ENCODE data around the gene WFDC10A.

Gene WFDC10A

DNA sequence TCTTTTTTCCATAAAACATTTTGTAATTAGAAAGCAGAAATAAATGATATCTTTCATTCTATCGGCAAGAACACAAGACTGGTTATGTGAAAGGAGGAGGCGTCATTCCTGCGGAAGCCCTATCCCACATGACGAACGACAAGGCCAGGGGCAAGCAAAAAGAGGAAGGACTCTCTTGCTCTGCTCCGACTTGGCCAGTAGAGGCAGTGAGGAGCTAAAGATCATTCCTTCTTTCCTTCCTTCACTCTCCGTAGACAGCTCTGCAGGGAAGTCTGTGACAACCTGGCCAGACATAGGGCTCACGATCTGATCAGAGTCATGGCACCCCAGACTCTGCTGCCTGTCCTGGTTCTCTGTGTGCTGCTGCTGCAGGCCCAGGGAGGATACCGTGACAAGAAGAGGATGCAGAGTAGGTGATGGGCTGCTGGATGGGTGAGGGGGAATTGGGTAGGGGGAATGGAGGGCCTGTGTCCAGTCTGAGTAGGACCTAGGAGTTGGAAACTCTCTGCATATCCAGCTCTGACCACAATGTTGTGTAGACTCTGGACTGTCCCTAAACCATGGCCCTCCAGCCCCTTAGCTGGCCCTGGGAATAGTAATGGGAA, at the start of gene WFDC10A:
WFDC10A (plus strand) TSS at position 244 of the 605 bp plus-strand sequence; CDS start at position 319, 75 bp downstream.
- TF ChIP-seq GATA3 (IDR thresholded peaks at IDR 0.05; ENCODE audit: low read depth, low read length) = no peak
- TF ChIP-seq GATA2 (IDR thresholded peaks at IDR 0.05; ENCODE audit: low read depth, low read length) = no peak

DNA sequence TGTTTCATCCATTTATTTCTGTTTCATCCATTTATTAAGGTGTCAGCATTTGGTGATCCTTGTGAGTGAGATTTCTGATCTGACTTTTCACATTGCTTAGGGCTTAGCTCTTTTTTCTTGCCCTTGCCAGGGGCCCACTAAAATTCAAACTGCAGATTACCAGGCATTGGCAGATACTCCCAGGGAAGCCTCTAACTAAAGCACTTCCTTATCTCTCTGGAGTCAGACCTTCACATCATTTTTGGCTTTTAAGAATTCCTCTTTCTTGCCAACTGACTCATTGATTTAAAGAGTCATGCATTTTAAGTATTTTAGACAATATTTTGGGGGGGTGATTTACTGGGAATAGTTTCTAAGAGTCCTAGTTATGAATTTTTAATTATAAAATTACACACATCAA, 47.8 kb upstream of the WFDC10A start:
- no peak for TF ChIP-seq GATA2 (IDR thresholded peaks at IDR 0.05; ENCODE audit: low read depth, low read length)
- no peak for TF ChIP-seq GATA3 (IDR thresholded peaks at IDR 0.05; ENCODE audit: low read depth, low read length)

DNA sequence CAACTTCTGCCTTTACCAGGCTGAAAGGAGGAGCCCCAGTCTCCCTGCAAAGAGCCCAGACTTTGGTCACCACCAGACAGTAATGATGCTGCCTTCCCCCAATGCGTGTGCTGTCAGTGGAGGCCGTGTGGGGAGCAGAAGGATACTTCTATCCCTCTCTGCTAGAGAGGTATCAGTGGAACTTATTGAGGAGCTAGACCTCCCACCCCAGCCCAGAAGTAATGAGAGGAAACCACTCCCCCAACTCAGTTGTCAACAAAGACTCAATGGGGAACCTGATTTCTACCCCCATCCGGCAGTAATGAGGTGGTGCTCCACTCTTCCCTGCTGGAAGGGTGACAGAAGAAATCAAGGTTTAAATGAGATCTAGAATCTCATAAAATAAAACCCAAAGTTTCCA, 46.0 kb upstream of the WFDC10A start:
- TF ChIP-seq GATA2 (IDR thresholded peaks at IDR 0.05; ENCODE audit: low read depth, low read length) = no peak
- no peak for TF ChIP-seq GATA3 (IDR thresholded peaks at IDR 0.05; ENCODE audit: low read depth, low read length)

DNA sequence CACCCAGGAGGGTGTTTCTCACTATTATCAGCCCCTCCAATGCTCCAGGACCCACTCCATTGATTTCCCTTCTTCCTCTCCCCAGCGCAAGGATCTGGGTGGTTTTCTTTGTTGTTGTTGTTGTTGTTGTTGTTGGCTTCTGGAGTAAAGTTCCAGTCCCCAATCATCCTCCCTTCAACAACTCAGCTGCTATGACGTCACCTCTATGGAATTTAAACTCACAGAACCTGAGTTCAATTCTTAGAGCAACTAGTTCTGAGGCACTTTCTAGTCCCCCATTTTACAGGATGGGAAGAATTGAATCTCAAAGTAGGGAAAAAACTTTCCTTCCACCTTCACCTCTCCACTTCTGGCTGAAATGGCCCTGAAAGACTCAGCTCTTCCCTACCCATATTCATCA, 40.7 kb upstream of the WFDC10A start:
- no peak for TF ChIP-seq GATA2 (IDR thresholded peaks at IDR 0.05; ENCODE audit: low read depth, low read length)
- TF ChIP-seq GATA3 (IDR thresholded peaks at IDR 0.05; ENCODE audit: low read depth, low read length) = no peak

DNA sequence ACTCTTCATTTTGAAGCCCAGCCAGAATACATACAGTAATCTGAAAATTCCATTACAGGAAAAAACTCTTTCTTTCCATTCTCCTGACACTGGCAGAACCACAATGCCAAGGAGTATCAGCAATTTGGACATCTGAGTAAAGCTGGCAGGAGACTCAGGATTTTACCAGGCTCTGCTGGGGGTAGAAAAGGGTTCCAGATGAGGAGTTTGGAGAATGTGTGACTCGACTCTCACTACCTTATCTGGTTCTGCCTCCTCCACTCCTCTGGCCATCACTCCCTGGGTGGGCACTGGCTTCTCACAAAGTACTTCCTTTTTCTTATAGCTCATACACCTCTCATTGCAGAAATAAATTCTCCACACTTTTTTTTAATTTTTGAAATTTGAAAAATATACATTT, 39.8 kb upstream of the WFDC10A start:
- no peak for TF ChIP-seq GATA2 (IDR thresholded peaks at IDR 0.05; ENCODE audit: low read depth, low read length)
- TF ChIP-seq GATA3 (IDR thresholded peaks at IDR 0.05; ENCODE audit: low read depth, low read length) = no peak

DNA sequence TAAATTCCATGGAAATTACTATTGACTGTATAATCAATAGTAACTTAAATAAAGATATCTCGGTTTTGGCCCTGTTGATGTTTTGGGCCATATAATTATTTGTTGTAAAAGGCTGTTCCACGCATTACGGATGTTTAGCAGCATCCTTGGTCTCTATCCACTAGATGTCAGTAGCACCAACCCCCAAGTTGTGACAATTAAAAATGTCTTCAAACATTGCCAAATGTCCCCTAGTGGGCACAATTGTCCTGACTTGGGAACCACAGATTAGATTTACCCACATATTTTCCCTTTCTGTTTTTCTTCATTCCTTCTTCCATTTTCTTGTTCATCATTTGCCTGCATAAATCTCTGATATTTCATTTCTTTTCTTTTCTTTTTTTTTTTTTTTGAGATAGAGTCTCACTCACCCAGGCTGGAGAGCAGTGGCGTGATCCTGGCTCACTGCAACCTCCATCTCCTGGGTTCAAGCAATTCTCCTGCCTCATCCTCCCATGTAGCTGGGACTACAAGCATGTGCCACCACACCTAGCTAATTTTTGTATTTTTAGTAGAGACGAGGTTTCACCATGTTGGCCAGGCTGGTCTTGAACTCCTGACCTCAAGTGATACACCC, 36.9 kb upstream of the WFDC10A start:
- no peak for TF ChIP-seq GATA3 (IDR thresholded peaks at IDR 0.05; ENCODE audit: low read depth, low read length)
- no peak for TF ChIP-seq GATA2 (IDR thresholded peaks at IDR 0.05; ENCODE audit: low read depth, low read length)

DNA sequence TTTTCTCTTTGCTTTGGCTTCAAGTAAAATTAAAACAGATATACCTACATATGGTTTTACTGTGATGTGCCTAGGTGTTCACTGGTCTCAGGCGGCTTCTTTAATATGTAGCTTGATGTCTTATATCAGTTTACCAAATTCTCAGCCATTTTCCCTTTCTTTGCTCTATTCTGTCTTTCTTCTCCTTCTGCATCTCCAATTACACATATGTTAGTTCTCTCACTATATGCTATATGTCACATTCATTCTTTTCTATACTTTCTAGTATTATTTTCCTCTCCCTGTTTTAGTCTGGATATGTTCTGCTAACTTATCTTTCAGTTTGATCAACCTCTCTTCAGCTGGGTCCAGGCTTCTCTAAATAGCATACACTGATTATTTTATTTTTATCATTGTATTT, 36.0 kb upstream of the WFDC10A start:
- TF ChIP-seq GATA2 (IDR thresholded peaks at IDR 0.05; ENCODE audit: low read depth, low read length) (no peak), GATA3 (IDR thresholded peaks at IDR 0.05; ENCODE audit: low read depth, low read length) (no peak)

DNA sequence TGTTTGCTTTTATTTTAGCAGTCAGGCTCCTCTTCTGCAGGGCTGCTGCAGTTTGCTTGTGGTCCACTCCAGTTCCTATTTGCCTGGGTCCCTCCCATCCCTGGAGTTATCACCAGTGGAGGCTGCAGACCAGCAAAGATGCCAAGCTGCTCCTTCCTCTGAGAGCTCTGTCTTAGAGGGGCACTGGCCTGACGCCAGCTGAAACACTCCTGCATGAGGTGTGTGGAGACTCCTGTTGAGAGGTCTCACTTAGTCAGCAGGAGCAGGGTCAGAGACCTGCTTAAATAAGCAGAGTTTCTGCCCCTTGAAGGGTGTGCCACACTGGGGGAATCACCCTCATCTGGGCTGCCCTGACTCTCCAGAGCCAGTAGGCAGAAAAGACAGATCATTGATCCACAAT, 34.3 kb upstream of the WFDC10A start:
- no peak for TF ChIP-seq GATA3 (IDR thresholded peaks at IDR 0.05; ENCODE audit: low read depth, low read length)
- no peak for TF ChIP-seq GATA2 (IDR thresholded peaks at IDR 0.05; ENCODE audit: low read depth, low read length)

DNA sequence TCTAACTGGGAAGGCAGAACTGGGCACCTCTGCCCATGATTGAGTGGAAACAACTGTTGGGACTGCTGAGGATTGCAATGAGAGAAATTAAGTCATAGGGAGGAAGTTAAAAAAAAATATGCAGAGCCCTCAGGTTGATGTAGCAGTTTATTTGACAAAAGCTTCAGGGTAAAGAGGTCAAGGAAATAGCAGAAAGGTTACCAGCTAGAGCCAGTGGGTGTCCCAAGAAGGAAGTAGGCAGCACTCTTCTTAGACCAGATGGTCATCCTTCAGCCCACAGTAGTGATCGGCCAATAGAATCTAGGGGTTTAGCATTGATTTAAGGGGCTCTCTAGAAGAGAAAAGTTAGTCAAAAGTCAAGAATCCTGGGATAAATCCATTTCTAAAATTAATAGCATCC, 21.7 kb upstream of the WFDC10A start:
- TF ChIP-seq GATA3 (IDR thresholded peaks at IDR 0.05; ENCODE audit: low read depth, low read length) (no peak), GATA2 (IDR thresholded peaks at IDR 0.05; ENCODE audit: low read depth, low read length) (no peak)

DNA sequence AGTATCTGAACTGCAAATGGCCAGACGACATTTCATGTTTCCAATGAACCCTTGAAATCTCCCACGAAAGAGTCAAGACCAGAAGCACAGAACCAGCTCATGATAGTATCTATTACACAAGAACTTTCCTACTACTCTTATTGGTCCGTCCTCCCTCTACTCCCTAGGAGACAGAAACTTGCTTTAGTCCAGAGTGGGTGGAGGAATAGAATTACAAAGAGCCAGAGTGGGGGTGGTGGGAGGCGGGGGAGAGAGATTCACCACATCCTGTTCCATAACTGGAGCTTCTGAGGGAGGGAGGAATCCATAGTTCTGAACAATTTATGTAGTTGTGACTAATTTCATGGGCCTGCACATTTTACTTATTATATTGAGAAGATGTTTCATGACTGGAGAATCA, 18.5 kb upstream of the WFDC10A start:
- no peak for TF ChIP-seq GATA2 (IDR thresholded peaks at IDR 0.05; ENCODE audit: low read depth, low read length)
- no peak for TF ChIP-seq GATA3 (IDR thresholded peaks at IDR 0.05; ENCODE audit: low read depth, low read length)

DNA sequence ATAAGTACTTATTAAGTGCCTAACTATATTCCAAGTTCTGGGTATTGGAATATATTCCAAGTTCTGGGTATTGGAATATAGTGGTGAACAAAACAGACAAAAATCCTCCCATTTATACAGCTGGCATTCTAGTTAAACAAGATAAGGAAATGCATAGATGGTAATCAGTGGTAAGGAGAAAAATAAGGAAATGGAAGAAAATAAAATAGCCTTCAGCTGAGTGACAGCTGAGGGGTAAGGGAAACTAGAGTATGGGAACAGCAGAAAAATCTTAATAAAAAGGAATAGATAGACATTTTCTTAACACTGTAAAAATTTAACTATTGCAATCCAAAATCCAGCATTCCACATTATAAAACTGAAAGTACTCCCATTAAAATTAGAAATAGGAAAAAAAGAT, 17.2 kb upstream of the WFDC10A start:
- no peak for TF ChIP-seq GATA3 (IDR thresholded peaks at IDR 0.05; ENCODE audit: low read depth, low read length)
- no peak for TF ChIP-seq GATA2 (IDR thresholded peaks at IDR 0.05; ENCODE audit: low read depth, low read length)

DNA sequence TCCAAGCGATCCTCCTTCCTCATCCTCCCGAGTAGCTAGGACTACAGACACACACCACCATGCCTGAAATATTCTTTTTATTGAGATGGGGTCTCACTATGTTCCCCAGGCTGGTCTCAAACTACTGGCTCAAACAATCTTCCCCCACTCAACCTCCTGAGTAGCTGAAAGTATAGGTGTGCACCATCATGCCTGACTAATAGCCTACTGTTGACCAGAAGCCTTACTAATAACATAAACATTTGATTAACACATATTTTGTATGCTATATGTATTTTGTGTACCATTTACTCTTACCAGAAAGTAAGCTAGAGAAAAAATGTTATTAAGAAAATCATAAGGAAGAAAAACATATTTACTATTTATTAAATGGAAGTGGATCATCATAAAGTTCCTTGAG, 11.9 kb upstream of the WFDC10A start:
- TF ChIP-seq GATA2 (IDR thresholded peaks at IDR 0.05; ENCODE audit: low read depth, low read length) = no peak
- no peak for TF ChIP-seq GATA3 (IDR thresholded peaks at IDR 0.05; ENCODE audit: low read depth, low read length)

DNA sequence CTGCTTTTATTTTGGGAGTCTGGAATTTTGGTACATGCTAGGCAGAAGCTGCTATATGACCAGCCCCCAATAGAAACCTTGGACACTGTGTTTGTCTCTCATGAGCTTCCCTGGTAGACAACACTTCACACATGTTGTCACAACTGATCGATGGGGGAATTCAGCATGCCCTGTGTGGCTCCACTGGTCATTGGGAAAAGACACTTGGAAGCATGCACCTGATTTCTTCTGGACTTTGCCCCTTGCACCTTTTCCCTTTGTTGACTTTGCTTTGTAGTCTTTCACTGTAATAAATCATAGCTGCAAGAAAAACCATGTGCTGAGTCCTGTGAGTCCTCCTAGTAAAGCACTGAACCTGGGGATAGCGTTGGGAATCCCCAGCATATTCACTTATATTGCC, 7.9 kb upstream of the WFDC10A start:
- TF ChIP-seq GATA2 (IDR thresholded peaks at IDR 0.05; ENCODE audit: low read depth, low read length) (no peak), GATA3 (IDR thresholded peaks at IDR 0.05; ENCODE audit: low read depth, low read length) (no peak)

DNA sequence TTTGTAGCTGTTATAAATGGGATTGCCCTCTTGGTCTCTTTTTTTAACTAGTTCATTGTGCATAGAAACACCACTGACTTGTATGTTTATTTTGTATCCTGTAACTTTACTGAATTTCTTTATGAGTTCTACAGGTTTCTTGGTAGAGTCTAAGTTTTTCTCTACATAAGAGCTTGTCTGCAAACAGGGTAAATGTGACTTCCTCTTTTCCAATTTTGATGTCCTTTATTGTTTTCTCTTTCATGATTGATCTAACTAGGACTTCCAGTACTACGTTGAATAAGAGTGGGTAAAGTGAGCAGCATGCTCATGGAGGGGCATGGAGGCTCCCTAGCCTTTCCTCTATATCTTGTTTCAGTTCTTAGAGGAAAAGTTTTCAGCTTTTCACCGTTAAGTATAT, 3.0 kb upstream of the WFDC10A start:
- TF ChIP-seq GATA3 (IDR thresholded peaks at IDR 0.05; ENCODE audit: low read depth, low read length) = no peak
- no peak for TF ChIP-seq GATA2 (IDR thresholded peaks at IDR 0.05; ENCODE audit: low read depth, low read length)

DNA sequence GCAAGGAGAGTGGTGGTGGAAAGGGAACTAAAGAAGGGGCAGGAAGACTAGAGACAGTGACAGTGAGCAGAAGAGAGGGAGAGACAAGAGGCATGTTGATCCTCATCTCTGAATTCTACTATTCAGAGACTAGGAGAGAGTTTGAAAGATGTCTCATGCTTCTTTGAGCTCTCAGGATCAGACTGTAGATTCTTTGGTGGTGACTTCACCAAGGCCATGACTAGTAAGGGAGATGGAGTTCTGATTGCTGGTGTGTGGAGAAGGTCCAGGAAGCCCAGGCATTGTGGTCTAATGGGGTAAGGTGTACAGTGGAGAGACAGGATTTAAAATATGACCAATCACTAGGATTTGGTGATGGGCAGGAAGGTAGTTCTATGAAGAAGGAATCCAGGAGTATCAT, 832 bp downstream of the WFDC10A start:
- TF ChIP-seq GATA3 (IDR thresholded peaks at IDR 0.05; ENCODE audit: low read depth, low read length) (no peak), GATA2 (IDR thresholded peaks at IDR 0.05; ENCODE audit: low read depth, low read length) (no peak)
